ENCODE results near the gene TXLNB. TPM values are rescaled to one million over a fixed set of nuclear protein-coding genes. Genes with fewer than 3 reads are reported as not detected.
"Not testable (repeated sequence)": the region's sequence is repeated elsewhere in the genome, so short reads cannot be mapped to it uniquely, and the experiment has no call there.

The TXLNB gene
- total RNA-seq, 1 experiment from 2014 or later, result 0.07 TPM

DNA sequence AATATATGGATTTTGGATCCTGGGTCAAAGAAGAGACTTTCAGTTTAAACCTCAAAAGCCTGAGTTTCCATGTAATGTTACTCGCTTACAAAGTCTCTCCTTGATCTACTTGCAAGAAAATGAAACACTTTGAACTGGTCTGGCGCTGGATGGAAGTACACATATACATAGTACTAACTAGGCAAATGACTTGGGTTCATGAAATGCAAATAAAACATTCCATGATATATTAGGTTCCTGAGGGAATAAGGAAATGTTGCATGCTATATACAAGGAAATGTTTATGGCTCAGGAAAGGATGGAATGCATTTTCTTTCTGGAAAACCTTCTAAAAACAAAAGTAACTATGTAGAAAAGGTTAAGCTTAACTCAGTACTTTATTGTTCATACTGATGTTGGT, 11.4 kb upstream of the TXLNB start:
- intact Hi-C loops (cut with micrococcal nuclease; ENCODE audit: unreplicated experiment), result no loop called here
- no peak for DNase-seq

GRCh38 chr6:139297921-139298320, 6.1 kb upstream of the TXLNB start:
- Mint-ChIP-seq H3K36me3 (ENCODE audit: insufficient read depth, unreplicated experiment) (no peaks in the 10 kb centered on the region), H3K27ac (ENCODE audit: unreplicated experiment) (no peak overlapping the region), H3K9me3 (ENCODE audit: low read depth, unreplicated experiment) (no peaks in the 10 kb centered on the region), H3K27me3 (ENCODE audit: unreplicated experiment) (no peaks in the 10 kb centered on the region), H3K4me3 (ENCODE audit: low read depth, unreplicated experiment) (no peak overlapping the region), H3K4me1 (ENCODE audit: low read depth, unreplicated experiment) (no peaks in the 10 kb centered on the region)
- no peak for TF ChIP-seq CTCF (IDR thresholded peaks at IDR 0.05; ENCODE audit: unreplicated experiment)
- DNase-seq, result no peak
- BruUV-seq (replicated peaks), result no TSS peak
- intact Hi-C loops (cut with micrococcal nuclease; ENCODE audit: unreplicated experiment), result no loop called here
- CTCF ChIA-PET, result no interaction called here

More for the DNA sequence above, 11.4 kb upstream of the TXLNB start:
- Mint-ChIP-seq H3K36me3 (ENCODE audit: insufficient read depth, unreplicated experiment) (no peaks in the 10 kb centered on the region), H3K27ac (ENCODE audit: unreplicated experiment) (no peak overlapping the region), H3K9me3 (ENCODE audit: low read depth, unreplicated experiment) (no peaks in the 10 kb centered on the region), H3K27me3 (ENCODE audit: unreplicated experiment) (no peaks in the 10 kb centered on the region), H3K4me1 (ENCODE audit: low read depth, unreplicated experiment) (no peaks in the 10 kb centered on the region), H3K4me3 (ENCODE audit: low read depth, unreplicated experiment) (no peak overlapping the region)
- CTCF ChIA-PET, result no interaction called here
- no peak for TF ChIP-seq CTCF (IDR thresholded peaks at IDR 0.05; ENCODE audit: unreplicated experiment)
- BruUV-seq (replicated peaks), result no TSS peak

DNA sequence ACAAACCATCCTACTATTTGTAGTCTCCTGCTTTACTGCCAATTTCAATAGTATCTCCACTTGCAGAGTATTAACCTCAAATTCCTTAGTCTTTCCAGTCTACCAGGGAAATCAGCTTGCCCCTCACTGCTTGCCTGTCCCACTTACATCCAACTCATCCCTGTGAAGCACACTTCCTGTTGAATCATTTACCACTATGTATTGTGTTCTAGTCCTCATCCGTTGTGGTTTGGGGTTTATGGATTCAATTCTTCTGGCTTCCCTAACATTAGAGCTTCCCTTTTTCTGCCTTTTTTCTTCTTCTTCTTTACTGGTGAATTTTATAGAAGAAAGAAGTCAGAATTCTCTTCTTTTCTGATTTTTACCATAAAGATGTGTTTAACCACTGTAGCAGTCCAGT, 5.1 kb upstream of the TXLNB start:
- Mint-ChIP-seq H3K27me3 (ENCODE audit: unreplicated experiment) (no peaks in the 10 kb centered on the region), H3K4me3 (ENCODE audit: low read depth, unreplicated experiment) (no peak overlapping the region), H3K9me3 (ENCODE audit: low read depth, unreplicated experiment) (no peaks in the 10 kb centered on the region), H3K4me1 (ENCODE audit: low read depth, unreplicated experiment) (peaks cover 3% of the 10 kb centered on the region), H3K27ac (ENCODE audit: unreplicated experiment) (no peak overlapping the region), H3K36me3 (ENCODE audit: insufficient read depth, unreplicated experiment) (no peaks in the 10 kb centered on the region)
- CTCF ChIA-PET, result no interaction called here
- DNase-seq, result no peak
- BruUV-seq (replicated peaks), result no TSS peak
- intact Hi-C loops (cut with micrococcal nuclease; ENCODE audit: unreplicated experiment), result no loop called here
- TF ChIP-seq CTCF (IDR thresholded peaks at IDR 0.05; ENCODE audit: unreplicated experiment), result no peak

DNA sequence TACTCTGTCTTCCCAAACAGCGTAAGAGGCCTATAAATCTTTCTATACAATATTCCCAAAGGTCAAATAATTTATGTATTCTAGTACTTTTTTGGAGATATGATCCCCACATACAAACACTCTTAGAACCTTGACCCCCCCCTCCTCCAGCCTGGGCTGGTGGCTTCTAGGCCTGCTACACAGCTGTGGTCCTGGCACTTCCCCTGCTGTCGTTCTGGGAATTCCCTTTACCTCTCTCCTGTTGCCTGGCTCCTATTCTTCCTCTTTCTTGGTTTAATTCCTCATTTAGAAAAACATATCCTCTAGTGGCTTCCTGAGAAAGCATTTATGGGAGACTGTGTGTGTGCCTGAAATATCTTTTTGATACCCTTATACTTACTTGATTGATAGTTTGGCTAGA, 4.1 kb upstream of the TXLNB start:
- CTCF ChIA-PET, result no interaction called here
- H3K36me3 Mint-ChIP-seq (ENCODE audit: insufficient read depth, unreplicated experiment), result no peaks in the 10 kb centered on the region
- H3K4me3 Mint-ChIP-seq (ENCODE audit: low read depth, unreplicated experiment), result no peak overlapping the region
- TF ChIP-seq CTCF (IDR thresholded peaks at IDR 0.05; ENCODE audit: unreplicated experiment), result no peak
- H3K27me3 Mint-ChIP-seq (ENCODE audit: unreplicated experiment), result no peaks in the 10 kb centered on the region
- intact Hi-C loops (cut with micrococcal nuclease; ENCODE audit: unreplicated experiment), result no loop called here
- no peak for DNase-seq
- H3K9me3 Mint-ChIP-seq (ENCODE audit: low read depth, unreplicated experiment), result no peaks in the 10 kb centered on the region
- BruUV-seq (replicated peaks), result no TSS peak
- H3K4me1 Mint-ChIP-seq (ENCODE audit: low read depth, unreplicated experiment), result peaks cover 14% of the 10 kb centered on the region
- H3K27ac Mint-ChIP-seq (ENCODE audit: unreplicated experiment), result no peak overlapping the region

GRCh38 chr6:139294090-139294489, 2.3 kb upstream of the TXLNB start:
- Mint-ChIP-seq H3K9me3 (ENCODE audit: low read depth, unreplicated experiment) (no peaks in the 10 kb centered on the region), H3K27ac (ENCODE audit: unreplicated experiment) (no peak overlapping the region), H3K27me3 (ENCODE audit: unreplicated experiment) (no peaks in the 10 kb centered on the region), H3K4me3 (ENCODE audit: low read depth, unreplicated experiment) (no peak overlapping the region), H3K4me1 (ENCODE audit: low read depth, unreplicated experiment) (peaks cover 26% of the 10 kb centered on the region), H3K36me3 (ENCODE audit: insufficient read depth, unreplicated experiment) (no peaks in the 10 kb centered on the region)
- BruUV-seq (replicated peaks), result no TSS peak
- DNase-seq, result no peak
- CTCF ChIA-PET, result no interaction called here
- intact Hi-C loops (cut with micrococcal nuclease; ENCODE audit: unreplicated experiment), result no loop called here
- TF ChIP-seq CTCF (IDR thresholded peaks at IDR 0.05; ENCODE audit: unreplicated experiment), result no peak

GRCh38 chr6:139293230-139293629, 1.4 kb upstream of the TXLNB start:
- CTCF ChIA-PET; DNase-seq; H3K36me3 Mint-ChIP-seq (ENCODE audit: insufficient read depth, unreplicated experiment); H3K9me3 Mint-ChIP-seq (ENCODE audit: low read depth, unreplicated experiment); H3K27ac Mint-ChIP-seq (ENCODE audit: unreplicated experiment); H3K4me3 Mint-ChIP-seq (ENCODE audit: low read depth, unreplicated experiment); BruUV-seq (replicated peaks); intact Hi-C loops (cut with micrococcal nuclease; ENCODE audit: unreplicated experiment); H3K27me3 Mint-ChIP-seq (ENCODE audit: unreplicated experiment): not testable (repeated sequence)
- peaks cover 29% of the 10 kb centered on the region for H3K4me1 Mint-ChIP-seq (ENCODE audit: low read depth, unreplicated experiment)
